ENCODE measurements around the gene XCR1. TPM values are rescaled to one million over a fixed set of nuclear protein-coding genes. Genes with fewer than 3 reads are reported as not detected.

XCR1 gene
- total and polyA plus RNA-seq, 2 donors: 4.2 to 5.7 TPM

DNA sequence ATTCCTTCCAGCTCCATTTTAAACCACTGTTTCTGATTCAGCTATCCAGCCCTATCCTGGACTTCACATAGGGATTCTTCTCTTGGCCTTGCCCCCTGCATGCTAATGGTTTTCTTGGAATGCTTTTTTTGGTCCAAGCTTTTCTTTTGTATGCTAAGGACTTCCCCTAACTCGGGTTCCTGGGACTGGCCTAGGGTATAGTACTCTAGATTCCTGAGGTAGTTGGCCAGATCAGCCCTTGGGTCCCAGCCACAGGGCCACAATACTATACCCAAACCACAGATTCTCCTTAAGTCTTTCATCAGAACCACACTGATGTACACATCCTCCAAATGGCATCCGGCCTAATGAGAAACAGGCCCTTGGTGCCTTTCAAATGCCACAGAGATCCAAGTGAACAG lies 34.5 kb downstream of the XCR1 start:
- H3K36me3 ChIP-seq (ENCODE audit: control insufficient read depth in 2 of 2, insufficient read depth in 2 of 2, low read length in 1 of 2): peaks cover 17 to 19% of the 10 kb centered on the region in 2 donors
- H3K27ac ChIP-seq (ENCODE audit: low read depth in 1 of 2, low read length in 1 of 2): peak overlapping the region in 1 of 2 donors; percentile 81
- peaks cover 0 to 5% of the 10 kb centered on the region in 2 donors for H3K27me3 ChIP-seq (ENCODE audit: control insufficient read depth in 2 of 2, insufficient read depth in 1 of 2, low read length in 1 of 2)
- WGBS: 92% methylated on average over 2 of the region's 2 CpGs
- peaks cover 35 to 67% of the 10 kb centered on the region in 2 donors for H3K4me1 ChIP-seq (ENCODE audit: control insufficient read depth in 2 of 2, insufficient read depth in 2 of 2, low read length in 2 of 2)
- no peak for DNase-seq (ENCODE audit: low read depth in 6 of 9, low spot score in 9 of 9)
- H3K9me3 ChIP-seq (ENCODE audit: control insufficient read depth in 2 of 2, insufficient read depth in 1 of 2, low read length in 1 of 2): no peaks in the 10 kb centered on the region
- H3K4me3 ChIP-seq (ENCODE audit: low read length in 2 of 2): no peak overlapping the region

DNA sequence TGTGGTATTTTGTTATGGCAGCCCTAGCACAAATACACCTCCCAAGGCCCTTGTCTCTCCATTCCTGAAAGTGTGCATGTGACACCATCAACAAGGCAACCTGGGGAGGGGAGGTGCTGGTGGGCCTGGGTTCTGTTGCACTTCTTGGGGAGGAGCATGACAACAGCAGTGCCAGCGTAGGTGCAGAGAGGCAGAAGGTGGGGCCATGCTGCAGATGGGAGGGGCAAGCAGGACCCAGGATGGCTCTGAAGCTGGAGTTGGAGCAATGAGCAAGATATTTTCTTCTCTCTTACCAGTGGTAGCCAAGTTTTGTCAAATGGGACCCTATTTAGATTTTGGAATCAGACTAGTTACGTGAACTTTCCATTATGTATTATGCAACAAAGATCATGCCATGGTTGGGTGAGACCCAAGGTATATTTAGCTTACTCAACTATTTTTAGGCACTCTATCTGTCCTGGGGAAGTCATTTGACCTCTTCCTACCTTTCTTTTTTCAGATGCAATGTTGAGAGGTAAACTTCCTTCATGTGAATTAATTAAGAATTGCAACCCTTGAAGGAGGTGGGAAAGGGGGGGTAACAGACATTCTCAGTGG lies 35.1 kb downstream of the XCR1 start:
- Histone ChIP-seq H3K27me3 (ENCODE audit: control insufficient read depth in 2 of 2, insufficient read depth in 1 of 2, low read length in 1 of 2) (peaks cover 0 to 5% of the 10 kb centered on the region in 2 donors), H3K36me3 (ENCODE audit: control insufficient read depth in 2 of 2, insufficient read depth in 2 of 2, low read length in 1 of 2) (peaks cover 19 to 23% of the 10 kb centered on the region in 2 donors), H3K27ac (ENCODE audit: low read depth in 1 of 2, low read length in 1 of 2) (peak overlapping the region in 1 of 2 donors; percentile 22), H3K4me1 (ENCODE audit: control insufficient read depth in 2 of 2, insufficient read depth in 2 of 2, low read length in 2 of 2) (peaks cover 35 to 73% of the 10 kb centered on the region in 2 donors), H3K9me3 (ENCODE audit: control insufficient read depth in 2 of 2, insufficient read depth in 1 of 2, low read length in 1 of 2) (no peaks in the 10 kb centered on the region), H3K4me3 (ENCODE audit: low read length in 2 of 2) (no peak overlapping the region)
- 79% methylated on average over 2 of the region's 2 CpGs for WGBS
- peak in 1 of 9 donors; percentile 79 for DNase-seq (ENCODE audit: low read depth in 6 of 9, low spot score in 9 of 9)

DNA sequence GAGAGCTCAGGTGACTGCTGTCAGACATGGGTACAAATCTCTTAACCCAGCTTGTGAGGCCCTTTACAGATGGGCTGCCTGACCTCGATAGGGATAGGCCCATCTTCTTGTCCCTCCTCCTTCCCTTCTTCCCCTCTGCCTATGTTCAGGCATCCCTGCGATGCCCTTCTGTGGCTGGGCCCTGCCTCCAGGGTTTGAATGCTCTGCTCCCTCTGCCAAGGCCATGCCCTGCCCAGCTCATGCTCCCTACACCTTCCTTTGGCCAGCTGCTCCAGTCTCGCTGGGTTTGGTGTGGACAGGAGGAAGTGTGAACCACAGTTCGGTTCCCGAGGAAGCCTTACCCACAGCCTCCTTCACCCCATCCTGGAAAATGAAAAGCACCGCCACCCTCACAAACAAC lies 35.9 kb downstream of the XCR1 start:
- H3K4me3 ChIP-seq (ENCODE audit: low read length in 2 of 2): no peak overlapping the region
- no peak for DNase-seq (ENCODE audit: low read depth in 6 of 9, low spot score in 9 of 9)
- peaks cover 19 to 23% of the 10 kb centered on the region in 2 donors for H3K36me3 ChIP-seq (ENCODE audit: control insufficient read depth in 2 of 2, insufficient read depth in 2 of 2, low read length in 1 of 2)
- 56% methylated on average over 6 of the region's 6 CpGs for WGBS
- peaks cover 34 to 78% of the 10 kb centered on the region in 2 donors for H3K4me1 ChIP-seq (ENCODE audit: control insufficient read depth in 2 of 2, insufficient read depth in 2 of 2, low read length in 2 of 2)
- peaks cover 0 to 5% of the 10 kb centered on the region in 2 donors for H3K27me3 ChIP-seq (ENCODE audit: control insufficient read depth in 2 of 2, insufficient read depth in 1 of 2, low read length in 1 of 2)
- peak overlapping the region; percentile 7 to 42 for H3K27ac ChIP-seq (ENCODE audit: low read depth in 1 of 2, low read length in 1 of 2)
- no peaks in the 10 kb centered on the region for H3K9me3 ChIP-seq (ENCODE audit: control insufficient read depth in 2 of 2, insufficient read depth in 1 of 2, low read length in 1 of 2)

DNA sequence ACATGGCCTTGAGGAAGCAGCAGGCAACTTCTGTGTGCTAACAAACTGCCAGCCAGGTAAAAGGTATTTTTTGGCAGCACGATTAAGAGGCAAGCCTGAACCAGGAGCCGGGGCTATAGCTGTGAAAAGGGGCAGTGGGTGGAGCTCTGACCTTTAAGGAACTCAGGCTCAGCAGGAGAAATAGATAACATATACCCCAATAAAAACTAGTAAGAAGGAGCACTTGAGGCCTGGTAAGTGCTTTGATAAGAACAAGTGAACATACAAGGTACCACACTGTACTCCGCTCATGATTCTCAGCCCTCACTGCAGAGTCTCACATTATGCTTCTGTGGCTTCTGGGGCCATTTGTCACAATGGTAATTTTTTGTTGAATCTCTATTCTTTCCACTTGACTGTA lies 37.1 kb downstream of the XCR1 start:
- H3K4me3 ChIP-seq (ENCODE audit: low read length in 2 of 2): no peak overlapping the region
- H3K27ac ChIP-seq (ENCODE audit: low read depth in 1 of 2, low read length in 1 of 2): no peak overlapping the region
- no peak for DNase-seq (ENCODE audit: low read depth in 6 of 9, low spot score in 9 of 9)
- no peaks in the 10 kb centered on the region for H3K9me3 ChIP-seq (ENCODE audit: control insufficient read depth in 2 of 2, insufficient read depth in 1 of 2, low read length in 1 of 2)
- WGBS: 94% methylated on average over 3 of the region's 3 CpGs
- peaks cover 21 to 31% of the 10 kb centered on the region in 2 donors for H3K36me3 ChIP-seq (ENCODE audit: control insufficient read depth in 2 of 2, insufficient read depth in 2 of 2, low read length in 1 of 2)
- peaks cover 0 to 2% of the 10 kb centered on the region in 2 donors for H3K27me3 ChIP-seq (ENCODE audit: control insufficient read depth in 2 of 2, insufficient read depth in 1 of 2, low read length in 1 of 2)
- H3K4me1 ChIP-seq (ENCODE audit: control insufficient read depth in 2 of 2, insufficient read depth in 2 of 2, low read length in 2 of 2): peaks cover 28 to 85% of the 10 kb centered on the region in 2 donors

DNA sequence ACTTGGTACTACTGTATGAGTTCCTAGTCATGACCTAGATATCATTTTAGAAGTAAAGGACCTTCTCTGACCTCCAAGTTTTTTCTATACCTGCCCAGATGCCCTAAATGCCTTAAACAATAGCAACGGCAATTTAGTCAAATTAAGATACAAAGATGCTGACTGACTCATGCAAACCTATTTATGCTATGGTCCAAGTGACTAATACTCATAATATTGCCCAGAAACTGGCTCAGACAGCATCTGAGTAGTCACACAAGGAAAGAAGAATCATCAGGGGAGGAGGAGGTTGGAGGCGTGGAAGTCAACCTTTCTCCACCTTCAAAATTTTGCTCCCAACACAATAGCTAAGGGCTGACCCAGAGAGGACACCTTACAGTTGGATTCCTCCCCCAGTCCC lies 38.5 kb downstream of the XCR1 start:
- WGBS: 95% methylated on average over 2 of the region's 2 CpGs
- Histone ChIP-seq H3K36me3 (ENCODE audit: control insufficient read depth in 2 of 2, insufficient read depth in 2 of 2, low read length in 1 of 2) (peaks cover 33 to 42% of the 10 kb centered on the region in 2 donors), H3K27ac (ENCODE audit: low read depth in 1 of 2, low read length in 1 of 2) (no peak overlapping the region), H3K4me1 (ENCODE audit: control insufficient read depth in 2 of 2, insufficient read depth in 2 of 2, low read length in 2 of 2) (peaks cover 25 to 83% of the 10 kb centered on the region in 2 donors), H3K9me3 (ENCODE audit: control insufficient read depth in 2 of 2, insufficient read depth in 1 of 2, low read length in 1 of 2) (no peaks in the 10 kb centered on the region), H3K4me3 (ENCODE audit: low read length in 2 of 2) (no peak overlapping the region), H3K27me3 (ENCODE audit: control insufficient read depth in 2 of 2, insufficient read depth in 1 of 2, low read length in 1 of 2) (no peaks in the 10 kb centered on the region)
- no peak for DNase-seq (ENCODE audit: low read depth in 6 of 9, low spot score in 9 of 9)

DNA sequence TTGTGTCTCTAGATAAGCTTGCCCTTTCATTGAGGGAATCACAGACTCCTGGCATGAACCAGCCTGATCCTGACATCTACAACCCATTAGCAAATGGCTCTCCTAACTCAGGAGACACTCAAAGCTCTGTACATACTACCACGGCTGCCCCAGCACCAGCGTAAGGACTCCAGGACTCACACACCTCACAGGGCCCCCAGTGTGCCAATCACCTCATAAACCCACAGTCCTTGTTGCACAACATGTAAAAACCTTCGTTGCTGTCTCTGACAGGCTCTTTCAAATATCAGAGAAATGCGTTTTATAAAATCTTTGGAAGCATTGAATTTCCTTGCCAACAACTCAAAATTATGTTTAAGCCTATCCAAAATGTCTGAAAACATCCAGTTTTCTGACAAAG lies 38.9 kb downstream of the XCR1 start:
- Histone ChIP-seq H3K27me3 (ENCODE audit: control insufficient read depth in 2 of 2, insufficient read depth in 1 of 2, low read length in 1 of 2) (no peaks in the 10 kb centered on the region), H3K36me3 (ENCODE audit: control insufficient read depth in 2 of 2, insufficient read depth in 2 of 2, low read length in 1 of 2) (peaks cover 37 to 46% of the 10 kb centered on the region in 2 donors), H3K9me3 (ENCODE audit: control insufficient read depth in 2 of 2, insufficient read depth in 1 of 2, low read length in 1 of 2) (no peaks in the 10 kb centered on the region), H3K4me1 (ENCODE audit: control insufficient read depth in 2 of 2, insufficient read depth in 2 of 2, low read length in 2 of 2) (peaks cover 25 to 83% of the 10 kb centered on the region in 2 donors), H3K4me3 (ENCODE audit: low read length in 2 of 2) (no peak overlapping the region), H3K27ac (ENCODE audit: low read depth in 1 of 2, low read length in 1 of 2) (peak overlapping the region in 1 of 2 donors; percentile 26)
- no peak for DNase-seq (ENCODE audit: low read depth in 6 of 9, low spot score in 9 of 9)
- WGBS: 94% methylated on average over 4 of the region's 4 CpGs

DNA sequence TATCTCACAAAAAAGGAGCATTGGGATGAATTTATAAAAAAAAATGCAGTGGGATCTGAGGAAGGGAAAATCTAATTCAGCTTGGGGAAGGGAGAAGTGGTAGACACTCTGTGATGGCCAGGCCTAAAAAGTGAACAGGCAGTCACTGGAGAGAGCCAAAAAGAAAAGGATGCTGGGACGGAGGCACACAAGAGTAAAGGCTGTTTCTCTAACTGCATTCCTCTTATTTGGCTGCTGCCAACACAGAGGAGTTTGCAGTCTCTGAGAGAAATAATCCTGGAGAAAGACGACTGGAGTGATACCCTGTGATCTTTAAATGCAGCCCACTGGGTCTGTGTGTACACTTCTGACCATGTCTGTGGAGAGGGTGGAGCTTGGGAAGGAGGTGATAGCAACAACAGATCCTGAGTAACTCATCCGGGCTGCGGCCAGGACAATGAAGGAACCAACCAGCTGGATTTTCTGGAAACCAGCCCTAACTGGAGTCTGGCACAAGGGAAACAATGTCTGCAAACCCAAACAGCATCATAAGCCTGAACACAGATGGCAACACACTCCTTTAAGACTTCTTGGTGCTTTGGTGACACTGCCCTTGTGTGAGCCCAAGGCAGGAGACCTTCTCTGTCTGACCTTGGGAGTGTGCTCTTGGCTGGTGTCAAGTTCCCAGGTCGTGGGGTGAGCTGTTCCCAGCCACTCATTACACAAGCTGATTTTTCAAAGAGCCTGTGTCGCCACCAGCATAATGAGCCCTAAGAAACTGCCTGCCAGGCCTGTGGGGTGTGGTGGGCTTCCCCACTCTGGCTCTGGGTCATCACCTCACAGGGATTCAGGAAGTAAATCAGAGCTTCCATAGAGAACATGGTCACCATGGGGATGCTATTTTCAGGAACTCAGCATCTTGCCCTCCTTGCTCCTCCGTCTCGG lies 39.7 kb downstream of the XCR1 start:
- H3K9me3 ChIP-seq (ENCODE audit: control insufficient read depth in 2 of 2, insufficient read depth in 1 of 2, low read length in 1 of 2): no peaks in the 10 kb centered on the region
- H3K4me1 ChIP-seq (ENCODE audit: control insufficient read depth in 2 of 2, insufficient read depth in 2 of 2, low read length in 2 of 2): peaks cover 19 to 83% of the 10 kb centered on the region in 2 donors
- DNase-seq (ENCODE audit: low read depth in 6 of 9, low spot score in 9 of 9): no peak
- no peak overlapping the region for H3K4me3 ChIP-seq (ENCODE audit: low read length in 2 of 2)
- H3K36me3 ChIP-seq (ENCODE audit: control insufficient read depth in 2 of 2, insufficient read depth in 2 of 2, low read length in 1 of 2): peaks cover 44 to 51% of the 10 kb centered on the region in 2 donors
- H3K27me3 ChIP-seq (ENCODE audit: control insufficient read depth in 2 of 2, insufficient read depth in 1 of 2, low read length in 1 of 2): no peaks in the 10 kb centered on the region
- H3K27ac ChIP-seq (ENCODE audit: low read depth in 1 of 2, low read length in 1 of 2): no peak overlapping the region
- WGBS: 95% methylated on average over 8 of the region's 8 CpGs

DNA sequence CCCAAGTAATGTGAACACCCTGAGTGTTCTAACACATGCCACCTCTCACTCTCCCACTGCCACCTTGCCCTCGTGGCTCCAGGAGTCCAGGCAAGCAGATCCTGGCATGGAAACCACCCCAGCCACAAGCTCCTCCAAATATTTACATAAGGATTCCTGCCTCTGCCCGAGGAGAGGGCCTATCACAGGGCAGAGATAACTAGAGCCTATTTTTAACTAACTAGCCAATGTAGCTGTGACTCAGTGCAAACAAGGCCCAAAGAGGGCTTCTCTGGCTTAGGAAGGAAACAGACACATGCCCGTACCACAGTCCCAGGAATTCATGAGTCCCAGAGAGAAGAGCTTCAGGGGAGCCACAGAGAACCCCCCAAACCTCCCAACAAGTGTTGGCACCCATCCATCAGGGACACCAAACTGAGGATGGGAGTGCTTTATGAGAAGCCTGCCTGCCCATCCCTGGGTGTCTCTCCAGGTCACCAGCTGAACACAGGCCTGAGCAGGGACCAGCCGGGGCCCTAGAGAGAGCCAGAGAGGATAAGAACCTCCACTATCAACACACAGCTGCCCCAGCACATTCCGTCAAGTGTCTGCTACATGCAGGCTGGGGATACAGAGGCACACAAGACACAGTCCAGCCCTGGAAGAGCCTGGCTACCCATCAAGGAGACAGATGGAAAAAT lies 40.8 kb downstream of the XCR1 start:
- DNase-seq (ENCODE audit: low read depth in 6 of 9, low spot score in 9 of 9): no peak
- peaks cover 10 to 83% of the 10 kb centered on the region in 2 donors for H3K4me1 ChIP-seq (ENCODE audit: control insufficient read depth in 2 of 2, insufficient read depth in 2 of 2, low read length in 2 of 2)

More for the DNA sequence above, 40.8 kb downstream of the XCR1 start:
- peaks cover 48 to 63% of the 10 kb centered on the region in 2 donors for H3K36me3 ChIP-seq (ENCODE audit: control insufficient read depth in 2 of 2, insufficient read depth in 2 of 2, low read length in 1 of 2)
- H3K4me3 ChIP-seq (ENCODE audit: low read length in 2 of 2): no peak overlapping the region
- no peaks in the 10 kb centered on the region for H3K9me3 ChIP-seq (ENCODE audit: control insufficient read depth in 2 of 2, insufficient read depth in 1 of 2, low read length in 1 of 2)
- H3K27me3 ChIP-seq (ENCODE audit: control insufficient read depth in 2 of 2, insufficient read depth in 1 of 2, low read length in 1 of 2): no peaks in the 10 kb centered on the region
- 96% methylated on average over 5 of the region's 5 CpGs for WGBS
- peak overlapping the region in 1 of 2 donors; percentile 31 for H3K27ac ChIP-seq (ENCODE audit: low read depth in 1 of 2, low read length in 1 of 2)
